PC-3 (cell line): ENCODE data around the gene TRPC4AP.

Experiments
- EZH2 ChIP-seq: fragments of 300-600 bp; sonication (generic); IDR thresholded peaks from one replicate; pipeline ENCODE4 v1.6.1; 2017; ENCODE audit warnings: antibody characterized with exemption, mild to moderate bottlenecking, low read length; ENCODE audit not compliant: unreplicated experiment
- EZH2phosphoT487 ChIP-seq: fragments of 300-600 bp; sonication (generic); IDR thresholded peaks from 2 replicates; pipeline ENCODE4 v1.6.1; 2018; ENCODE audit warnings: mild to moderate bottlenecking, antibody characterized with exemption, low read length, borderline replicate concordance
- TF ChIP-seq, protein P1 (sequence below): fragments of 300-600 bp; sonication (generic); conservative IDR thresholded peaks from 2 replicates; pipeline ENCODE4 v1.5.1; 2017; ENCODE audit warnings: antibody characterized with exemption, low read depth, mild to moderate bottlenecking, low read length

DNA sequence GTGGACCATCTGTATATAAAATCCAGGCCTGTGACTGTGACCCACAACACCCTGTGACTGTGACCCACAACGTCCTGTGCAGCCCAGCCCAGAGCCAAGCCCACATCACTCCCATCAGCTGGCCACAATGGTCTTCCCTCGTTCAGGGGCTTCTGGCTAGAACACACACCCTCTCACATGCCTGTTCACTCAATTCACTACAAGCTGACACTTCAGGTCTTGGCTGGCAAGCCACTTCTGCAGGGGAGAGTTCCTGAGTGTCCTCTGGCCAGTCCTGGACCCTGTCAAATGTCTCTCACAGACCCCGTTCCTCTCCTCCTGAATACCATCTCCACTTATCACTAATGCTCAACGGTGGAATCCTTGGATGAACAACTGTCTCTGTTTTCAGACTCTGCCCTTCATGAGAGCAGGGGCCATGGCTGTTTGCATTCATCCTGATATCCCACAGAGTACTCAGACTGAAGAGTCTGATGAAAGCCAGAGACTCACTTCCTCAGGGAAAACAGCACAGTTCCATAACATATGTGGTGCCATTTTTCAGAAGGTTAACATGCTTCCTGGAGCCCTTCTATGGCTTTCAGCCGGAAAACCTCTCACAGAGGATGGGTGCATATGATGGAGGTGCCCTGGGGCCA lies 80.9 kb downstream of the TRPC4AP start:
- TF ChIP-seq, protein P1, sequence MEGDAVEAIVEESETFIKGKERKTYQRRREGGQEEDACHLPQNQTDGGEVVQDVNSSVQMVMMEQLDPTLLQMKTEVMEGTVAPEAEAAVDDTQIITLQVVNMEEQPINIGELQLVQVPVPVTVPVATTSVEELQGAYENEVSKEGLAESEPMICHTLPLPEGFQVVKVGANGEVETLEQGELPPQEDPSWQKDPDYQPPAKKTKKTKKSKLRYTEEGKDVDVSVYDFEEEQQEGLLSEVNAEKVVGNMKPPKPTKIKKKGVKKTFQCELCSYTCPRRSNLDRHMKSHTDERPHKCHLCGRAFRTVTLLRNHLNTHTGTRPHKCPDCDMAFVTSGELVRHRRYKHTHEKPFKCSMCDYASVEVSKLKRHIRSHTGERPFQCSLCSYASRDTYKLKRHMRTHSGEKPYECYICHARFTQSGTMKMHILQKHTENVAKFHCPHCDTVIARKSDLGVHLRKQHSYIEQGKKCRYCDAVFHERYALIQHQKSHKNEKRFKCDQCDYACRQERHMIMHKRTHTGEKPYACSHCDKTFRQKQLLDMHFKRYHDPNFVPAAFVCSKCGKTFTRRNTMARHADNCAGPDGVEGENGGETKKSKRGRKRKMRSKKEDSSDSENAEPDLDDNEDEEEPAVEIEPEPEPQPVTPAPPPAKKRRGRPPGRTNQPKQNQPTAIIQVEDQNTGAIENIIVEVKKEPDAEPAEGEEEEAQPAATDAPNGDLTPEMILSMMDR = no peak
- TF ChIP-seq EZH2phosphoT487 = no peak
- TF ChIP-seq EZH2 = no peak
